ENCODE data around the gene MT1M.

GRCh38 chr16:56594292-56594619 lies 38.2 kb upstream of the MT1M start:
- TF ChIP-seq ZNF274 (IDR thresholded peaks at IDR 0.05; ENCODE audit: low read depth, low read length) = no peak
- no peak for TF ChIP-seq ZBTB33 (IDR thresholded peaks at IDR 0.05; ENCODE audit: extremely low read depth, insufficient replicate concordance, low read length)
- TF ChIP-seq CTCF (IDR thresholded peaks at IDR 0.05 in 2 of 3, conservative IDR thresholded peaks at IDR 0.05 in 1 of 3; ENCODE audit: borderline replicate concordance in 1 of 3, insufficient read depth in 1 of 3, low read depth in 2 of 3, low read length in 2 of 3) = no peak
- TF ChIP-seq REST (IDR thresholded peaks at IDR 0.05; ENCODE audit: low read depth) = no peak
